ENCODE results near the gene LACTBL1.
"Not testable (repeated sequence)": the region's sequence is repeated elsewhere in the genome, so short reads cannot be mapped to it uniquely, and the experiment has no call there.

The LACTBL1 gene

DNA sequence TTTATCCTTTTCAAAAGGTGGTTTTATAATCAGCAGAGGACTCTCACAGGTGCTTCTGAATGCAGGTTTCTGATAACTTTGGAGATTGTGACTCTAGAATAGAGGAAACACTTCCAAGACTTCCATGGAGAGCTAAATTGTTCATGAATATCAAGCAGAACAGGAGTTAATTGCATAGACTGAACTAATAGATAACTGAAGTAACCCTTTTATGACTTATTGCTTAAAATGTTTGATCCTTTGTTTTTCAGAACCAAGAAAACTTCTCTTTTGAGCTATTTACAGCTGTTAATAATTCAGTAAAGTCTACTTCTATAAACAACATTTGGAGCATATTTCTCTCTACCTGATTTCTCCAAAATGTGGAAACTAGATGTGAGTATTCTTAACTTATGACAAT is 23.1 kb upstream of the LACTBL1 start:
- no peak for TF ChIP-seq MYC (IDR thresholded peaks at IDR 0.05; ENCODE audit: low read depth, low read length)
- no peak overlapping the region for H3K4me3 ChIP-seq (ENCODE audit: low read depth, low read length)

DNA sequence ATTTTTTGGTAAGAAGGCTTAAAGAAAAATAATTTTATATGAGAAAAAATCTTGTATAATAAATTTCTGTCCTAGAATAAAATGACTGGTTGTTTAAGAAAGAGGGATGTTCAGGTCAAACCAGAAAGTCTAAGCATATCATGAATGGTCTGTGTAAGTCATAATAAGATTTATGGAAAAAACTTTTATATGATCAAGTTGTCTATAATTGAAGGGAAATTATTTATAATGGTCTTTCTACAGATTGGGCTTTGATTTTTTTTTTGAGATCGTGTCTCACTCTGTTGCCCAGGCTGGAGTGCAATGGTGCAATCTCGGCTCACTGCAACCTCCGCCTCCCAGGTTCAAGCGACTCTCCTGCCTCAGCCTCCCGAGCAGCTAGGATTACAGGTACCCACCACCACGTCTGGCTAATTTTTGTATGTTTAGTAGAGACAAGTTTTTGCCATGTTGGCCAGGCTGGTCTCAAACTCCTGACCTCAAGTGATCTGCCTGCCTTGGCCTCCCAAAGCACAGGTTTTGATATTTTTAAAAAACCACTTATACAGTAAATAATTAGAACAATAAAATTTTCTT is 20.6 kb upstream of the LACTBL1 start:
- DNase-seq (ENCODE audit: low read depth), result peak; percentile 14
- not testable (repeated sequence) for H3K4me3 ChIP-seq (ENCODE audit: low read depth, low read length)

More for the DNA sequence above, 23.1 kb upstream of the LACTBL1 start:
- no peak for DNase-seq (ENCODE audit: low read depth)

- DNase-seq (ENCODE audit: low read depth), result not testable (repeated sequence)
These were observed 19.7 kb upstream of the LACTBL1 start for GRCh38 chr1:22992384-22992783.

GRCh38 chr1:22983944-22984343 is 11.3 kb upstream of the LACTBL1 start:
- peak; percentile 91 for DNase-seq (ENCODE audit: low read depth)
- no peak overlapping the region for H3K4me3 ChIP-seq (ENCODE audit: low read depth, low read length)
- TF ChIP-seq MAX (IDR thresholded peaks at IDR 0.05; ENCODE audit: low read depth, low read length) (peak; percentile 42; the same call in 1 of the 2 replicates), MYC (IDR thresholded peaks at IDR 0.05; ENCODE audit: low read depth, low read length) (peak; percentile 60), POLR2A (IDR thresholded peaks at IDR 0.05; ENCODE audit: extremely low read depth, insufficient read length) (no peak)

More at GRCh38 chr1:22992384-22992783, 19.7 kb upstream of the LACTBL1 start:
- H3K4me3 ChIP-seq (ENCODE audit: low read depth, low read length), result not testable (repeated sequence)

DNA sequence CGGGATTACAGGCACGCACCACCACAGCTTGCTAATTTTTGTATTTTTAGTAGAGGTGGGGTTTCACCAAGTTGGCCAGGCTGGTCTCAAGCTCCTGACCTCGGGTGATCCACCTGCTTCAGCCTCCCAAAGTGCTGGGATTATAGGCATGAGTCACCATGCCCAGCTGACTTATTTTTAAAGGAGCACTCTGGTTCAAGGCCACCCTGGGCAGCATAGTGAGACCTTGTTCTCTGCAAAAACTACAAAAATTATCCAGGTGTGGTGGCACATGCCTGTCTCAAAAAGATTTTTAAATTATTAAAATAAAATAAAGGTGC is 7.8 kb upstream of the LACTBL1 start:
- not testable (repeated sequence) for DNase-seq (ENCODE audit: low read depth); H3K4me3 ChIP-seq (ENCODE audit: low read depth, low read length)

GRCh38 chr1:22978299-22978698 is 5.6 kb upstream of the LACTBL1 start:
- no peak for DNase-seq (ENCODE audit: low read depth)

GRCh38 chr1:22976461-22977243 is 4.0 kb upstream of the LACTBL1 start:
- TF ChIP-seq MYC (IDR thresholded peaks at IDR 0.05; ENCODE audit: low read depth, low read length) (0 out of 2 replicates have a peak, but pooled peaks have one; percentile 14), CTCF (IDR thresholded peaks at IDR 0.05; ENCODE audit: low read depth, low read length) (peak; percentile 84), MAX (IDR thresholded peaks at IDR 0.05; ENCODE audit: low read depth, low read length) (peak; percentile 74), POLR2A (IDR thresholded peaks at IDR 0.05; ENCODE audit: extremely low read depth, insufficient read length) (no peak)
- no peak overlapping the region for H3K4me3 ChIP-seq (ENCODE audit: low read depth, low read length)
- peak; percentile 80 for DNase-seq (ENCODE audit: low read depth)

More at GRCh38 chr1:22978299-22978698, 5.6 kb upstream of the LACTBL1 start:
- no peak for TF ChIP-seq POLR2A (IDR thresholded peaks at IDR 0.05; ENCODE audit: extremely low read depth, insufficient read length)
- TF ChIP-seq CTCF (IDR thresholded peaks at IDR 0.05; ENCODE audit: low read depth, low read length), result no peak
- no peak for TF ChIP-seq MYC (IDR thresholded peaks at IDR 0.05; ENCODE audit: low read depth, low read length)
- no peak for TF ChIP-seq MAX (IDR thresholded peaks at IDR 0.05; ENCODE audit: low read depth, low read length)
- no peak overlapping the region for H3K4me3 ChIP-seq (ENCODE audit: low read depth, low read length)

- no peak overlapping the region for H3K4me3 ChIP-seq (ENCODE audit: low read depth, low read length)
- DNase-seq (ENCODE audit: low read depth), result no peak
- TF ChIP-seq CTCF (IDR thresholded peaks at IDR 0.05; ENCODE audit: low read depth, low read length), result no peak
These were observed 3.4 kb upstream of the LACTBL1 start for GRCh38 chr1:22976127-22976460.

- no peak for DNase-seq (ENCODE audit: low read depth)
- TF ChIP-seq MYC (IDR thresholded peaks at IDR 0.05; ENCODE audit: low read depth, low read length), result no peak
- TF ChIP-seq CTCF (IDR thresholded peaks at IDR 0.05; ENCODE audit: low read depth, low read length), result no peak
- TF ChIP-seq MAX (IDR thresholded peaks at IDR 0.05; ENCODE audit: low read depth, low read length), result no peak
- TF ChIP-seq POLR2A (IDR thresholded peaks at IDR 0.05; ENCODE audit: extremely low read depth, insufficient read length), result no peak
- H3K4me3 ChIP-seq (ENCODE audit: low read depth, low read length), result no peak overlapping the region
These were observed 3.0 kb upstream of the LACTBL1 start for GRCh38 chr1:22975694-22976093.
